Right cardiac atrium (tissue), 5 donors: ENCODE measurements around the gene PARVG. TPM values are rescaled to one million over a fixed set of nuclear protein-coding genes. Genes with fewer than 3 reads are reported as not detected.
"Not testable (repeated sequence)": the region's sequence is repeated elsewhere in the genome, so short reads cannot be mapped to it uniquely, and the experiment has no call there.

ENCODE experiments used
- ATAC-seq, 2 donors: fragments of 200-7000 bp; cut with Tn5 transposase; one replicate each; pipeline versions ENCODE4 v1.8.0 to v1.9.1; 2020; ENCODE audit warnings: moderate library complexity in 2 of 2, mild to moderate bottlenecking in 1 of 2
- DNase-seq, 3 donors: peaks; one replicate each; pipeline ENCODE4 v3.0.0-alpha.2; 2020
- H3K27ac ChIP-seq: one replicate; pipeline ENCODE4 v1.5.1; 2013; ENCODE audit warnings: mild to moderate bottlenecking, low read length, control low read depth, moderate library complexity
- H3K27me3 ChIP-seq: one replicate; pipeline ENCODE4 v1.6.1; 2013; ENCODE audit not compliant: control insufficient read depth, insufficient read depth
- H3K4me1 ChIP-seq: one replicate; pipeline ENCODE4 v1.6.1; 2013; ENCODE audit warnings: low read length; ENCODE audit not compliant: control insufficient read depth, insufficient read depth
- H3K4me3 ChIP-seq: one replicate; pipeline ENCODE4 v1.5.1; 2013; ENCODE audit warnings: low read length, control low read depth
- H3K9me3 ChIP-seq: one replicate; pipeline ENCODE4 v1.6.1; 2013; ENCODE audit warnings: low read length; ENCODE audit not compliant: control insufficient read depth
- WGBS: extraction: QIAGEN DNeasy Blood & Tissue Kit; methylation state at CpG from one replicate; pipeline ENCODE4 v1.1.7; 2013; 5-methylcytosine and 5-hydroxymethylcytosine counted together
- intact Hi-C, 4 donors: fragments of 100-400 bp; cut with DNase I; formaldehyde crosslinking; loops; one replicate each; pipeline versions ENCODE4 v1.11.0 to v1.14.0; 2022 to 2023
- polyA plus RNA-seq: library from polyadenylated mRNA; stranded (reverse); fragments of 200-250 nt; gene quantifications from one replicate; pipeline ENCODE4 v1.2.3, GENCODE V29; 2013
- total RNA-seq, 4 donors: library from RNA; stranded (reverse); fragmentation: NEBNext Ultra II Directional; extraction: Animal tissue kit (Norgen Biotek cat#: 25700); gene quantifications; one replicate each; pipeline ENCODE4 v1.2.1, GENCODE V29; 2021
- donor health status: healthy with polysubstance abuse.
- donor health status: DM: no; HTN: yes; CAD: no.
- donor health status: DM: no; HTN: no; CAD: no.
- donor health status: DM: no; HTN: yes; CAD: no; lungs with severe emphysema.
- donor health status: DM: yes; HTN: yes; CAD: no.

The PARVG gene
- total and polyA plus RNA-seq, 5 donors, result 3.1 to 6.4 (median 5.3) TPM

- intact Hi-C loops, result no loop called here
- ATAC-seq, result no peak
- 85% methylated on average over 2 of the region's 2 CpGs for WGBS
These were observed 49.1 kb downstream of the PARVG start for GRCh38 chr22:44229809-44230208.

GRCh38 chr22:44231233-44231632 lies 50.5 kb downstream of the PARVG start:
- no peak overlapping the region for H3K27ac ChIP-seq
- intact Hi-C loops, result no loop called here
- no peak for DNase-seq
- ATAC-seq, result no peak
- no peaks in the 10 kb centered on the region for H3K27me3 ChIP-seq
- H3K4me3 ChIP-seq, result no peak overlapping the region
- H3K9me3 ChIP-seq, result peaks cover 4% of the 10 kb centered on the region
- H3K4me1 ChIP-seq, result no peaks in the 10 kb centered on the region
- 75% methylated on average over 4 of the region's 4 CpGs for WGBS

More at GRCh38 chr22:44229809-44230208, 49.1 kb downstream of the PARVG start:
- no peak for DNase-seq
- H3K27me3 ChIP-seq, result no peaks in the 10 kb centered on the region
- no peak overlapping the region for H3K4me3 ChIP-seq
- H3K9me3 ChIP-seq, result peaks cover 4% of the 10 kb centered on the region
- H3K4me1 ChIP-seq, result no peaks in the 10 kb centered on the region
- H3K27ac ChIP-seq, result no peak overlapping the region

GRCh38 chr22:44234372-44234771 lies 53.6 kb downstream of the PARVG start:
- H3K27ac ChIP-seq, H3K9me3 ChIP-seq, H3K4me1 ChIP-seq, H3K4me3 ChIP-seq, DNase-seq, H3K27me3 ChIP-seq, intact Hi-C loops, ATAC-seq: not testable (repeated sequence)
- 94% methylated on average over 12 of the region's 12 CpGs for WGBS

DNA sequence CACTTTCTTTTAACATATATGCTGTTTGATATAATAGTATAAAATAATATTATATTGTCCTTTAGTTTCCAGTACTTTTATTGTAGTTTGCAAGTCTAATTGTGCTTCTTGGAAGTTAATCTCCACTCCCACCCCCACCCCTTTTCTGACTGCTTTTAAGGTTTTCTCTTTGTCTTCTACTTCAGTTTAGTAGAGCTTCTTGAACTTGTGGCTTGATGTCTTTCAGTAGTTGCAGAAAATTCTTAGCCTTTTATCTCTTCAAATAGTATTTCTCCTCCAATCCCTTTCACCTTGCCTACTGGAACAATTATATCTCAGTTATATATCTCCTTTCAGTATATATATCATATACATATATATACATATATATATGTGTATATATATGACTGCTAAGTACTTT lies 56.6 kb downstream of the PARVG start:
- no peaks in the 10 kb centered on the region for H3K9me3 ChIP-seq
- DNase-seq, result no peak
- no peak overlapping the region for H3K4me3 ChIP-seq
- no peak for ATAC-seq
- H3K4me1 ChIP-seq, result no peaks in the 10 kb centered on the region
- intact Hi-C loops, result no loop called here
- no peak overlapping the region for H3K27ac ChIP-seq
- H3K27me3 ChIP-seq, result no peaks in the 10 kb centered on the region

GRCh38 chr22:44241121-44241520 lies 60.4 kb downstream of the PARVG start:
- H3K9me3 ChIP-seq, H3K4me3 ChIP-seq, ATAC-seq, intact Hi-C loops, H3K27me3 ChIP-seq, H3K4me1 ChIP-seq, H3K27ac ChIP-seq, DNase-seq: not testable (repeated sequence)
- WGBS, result 84% methylated on average over 3 of the region's 3 CpGs

- Histone ChIP-seq H3K4me1 (no peaks in the 10 kb centered on the region), H3K9me3 (no peaks in the 10 kb centered on the region), H3K4me3 (no peak overlapping the region), H3K27me3 (no peaks in the 10 kb centered on the region), H3K27ac (no peak overlapping the region)
- ATAC-seq, result no peak
- DNase-seq, result no peak
- 76% methylated on average over 17 of the region's 17 CpGs for WGBS
- intact Hi-C loops, result no loop called here
These were observed 62.4 kb downstream of the PARVG start for GRCh38 chr22:44242946-44243724.

- 76% methylated on average over 8 of the region's 8 CpGs for WGBS
- intact Hi-C loops, result no loop called here
- H3K4me1 ChIP-seq, result no peaks in the 10 kb centered on the region
- H3K27ac ChIP-seq, result no peak overlapping the region
- no peaks in the 10 kb centered on the region for H3K9me3 ChIP-seq
- no peaks in the 10 kb centered on the region for H3K27me3 ChIP-seq
- no peak overlapping the region for H3K4me3 ChIP-seq
- no peak for DNase-seq
- ATAC-seq, result no peak
These were observed 63.0 kb downstream of the PARVG start for GRCh38 chr22:44243761-44244160.

DNA sequence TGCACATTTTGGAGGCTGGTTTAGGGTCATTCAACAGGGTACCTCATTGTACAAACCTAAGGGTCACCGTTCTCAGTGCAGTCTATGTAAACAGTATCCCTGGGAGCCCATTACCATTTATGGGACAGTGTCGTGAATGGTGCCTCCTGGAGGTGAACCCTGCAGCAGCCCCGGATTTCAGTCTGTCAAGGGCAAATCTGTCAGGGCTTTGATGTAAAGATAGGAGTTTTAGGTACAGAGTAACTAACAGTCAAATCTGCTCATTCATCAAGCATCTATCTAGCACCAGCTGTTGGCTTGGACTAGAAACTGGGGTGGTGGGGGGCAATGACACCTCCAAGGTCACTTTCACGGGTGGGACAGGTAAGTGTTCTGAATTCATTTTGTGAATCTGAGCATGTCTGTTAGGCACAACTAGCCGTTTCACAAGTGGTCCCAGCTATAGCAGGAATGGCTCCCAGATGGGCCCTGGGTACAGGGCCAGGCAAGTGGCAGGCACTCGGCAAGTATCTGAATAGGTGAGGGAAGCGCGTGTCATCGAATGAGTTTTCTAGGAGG lies 63.6 kb downstream of the PARVG start:
- Histone ChIP-seq H3K4me1 (no peaks in the 10 kb centered on the region), H3K9me3 (no peaks in the 10 kb centered on the region), H3K27me3 (no peaks in the 10 kb centered on the region), H3K4me3 (no peak overlapping the region), H3K27ac (no peak overlapping the region)
- DNase-seq (no peak), ATAC-seq (no peak)
- intact Hi-C loops, result no loop called here
- 89% methylated on average over 9 of the region's 9 CpGs for whole genome bisulfite sequencing

GRCh38 chr22:44245438-44245837 lies 64.7 kb downstream of the PARVG start:
- WGBS, result 65% methylated on average over 7 of the region's 7 CpGs
- Histone ChIP-seq H3K9me3 (peaks cover 1% of the 10 kb centered on the region), H3K4me3 (no peak overlapping the region), H3K27me3 (no peaks in the 10 kb centered on the region), H3K27ac (no peak overlapping the region), H3K4me1 (no peaks in the 10 kb centered on the region)
- peak in 1 of 3 donors; percentile 74 for DNase-seq
- intact Hi-C loops, result no loop called here
- peak; percentile 18 to 75 for ATAC-seq

DNA sequence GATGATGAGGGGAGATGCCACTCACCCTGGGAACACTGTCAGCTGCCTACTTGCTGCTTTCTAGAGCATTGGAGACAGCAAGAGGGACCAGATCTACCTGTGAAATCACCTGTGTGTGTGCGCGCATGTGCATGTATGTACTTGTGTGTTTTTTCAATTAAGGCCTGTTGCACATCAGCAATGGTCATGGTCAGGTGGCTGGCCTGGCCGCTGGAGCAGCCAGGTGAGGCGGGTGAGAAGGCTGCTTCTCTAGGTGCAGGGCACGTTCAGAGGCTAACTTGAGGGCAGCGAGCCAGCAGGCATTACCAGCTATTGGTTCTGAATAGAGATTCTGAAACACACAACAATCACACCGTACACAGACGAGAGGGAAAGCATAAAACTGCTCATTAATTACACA lies 65.1 kb downstream of the PARVG start:
- Histone ChIP-seq H3K27ac (no peak overlapping the region), H3K4me3 (no peak overlapping the region), H3K9me3 (peaks cover 2% of the 10 kb centered on the region), H3K4me1 (no peaks in the 10 kb centered on the region), H3K27me3 (no peaks in the 10 kb centered on the region)
- ATAC-seq (no peak), DNase-seq (no peak)
- WGBS, result 88% methylated on average over 8 of the region's 8 CpGs
- intact Hi-C loops, result no loop called here

DNA sequence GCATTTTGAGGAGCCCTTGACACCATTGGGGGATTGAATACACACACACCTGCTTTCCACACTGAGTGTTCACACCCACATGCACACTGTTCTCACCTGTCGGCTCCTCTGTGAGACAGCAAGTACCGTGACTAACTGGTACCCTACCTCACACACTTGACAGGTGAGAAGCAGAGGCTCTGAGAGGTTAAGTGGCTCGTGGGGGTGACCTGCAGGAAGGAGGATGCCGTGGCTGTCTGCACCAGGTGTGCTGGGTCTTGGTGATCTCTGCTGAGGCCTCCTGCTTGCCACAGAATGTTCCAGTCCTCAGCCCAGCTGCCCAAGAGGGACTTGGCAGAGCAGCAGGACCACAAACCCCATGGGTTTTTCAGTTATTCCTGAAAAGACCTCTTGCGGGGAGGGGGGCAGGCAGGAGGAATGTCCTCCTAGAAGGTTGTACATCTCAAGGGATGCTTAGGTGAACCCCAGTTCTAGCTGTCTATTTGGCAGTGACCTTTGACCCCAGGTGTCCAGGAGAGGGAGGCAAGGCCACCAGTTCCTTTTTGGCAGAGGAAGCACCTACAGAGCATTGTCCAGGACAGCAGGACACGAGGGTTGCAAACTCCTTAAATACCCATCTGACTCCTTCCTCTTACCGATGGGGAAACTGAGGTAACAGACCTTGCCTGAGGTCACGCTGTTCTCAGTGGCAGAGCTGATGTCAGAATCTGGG lies 66.0 kb downstream of the PARVG start:
- intact Hi-C loops, result no loop called here
- Histone ChIP-seq H3K9me3 (peaks cover 2% of the 10 kb centered on the region), H3K27ac (no peak overlapping the region), H3K4me3 (no peak overlapping the region), H3K27me3 (no peaks in the 10 kb centered on the region), H3K4me1 (no peaks in the 10 kb centered on the region)
- no peak for ATAC-seq
- DNase-seq, result no peak
- WGBS, result 84% methylated on average over 8 of the region's 8 CpGs
